Measurements from ENCODE around the gene WWOX. TPM values are rescaled to one million over a fixed set of nuclear protein-coding genes. Genes with fewer than 3 reads are reported as not detected.

Gene WWOX
- total and polyA plus RNA-seq, 3 donors from 2014 or later: 20.6 to 76.7 (median 64.1) TPM

- WGBS, 2 donors: 68 to 70% methylated on average over 5 of the region's 5 CpGs
- H3K4me1 ChIP-seq: no peaks in the 10 kb centered on the region
- H3K36me3 ChIP-seq (ENCODE audit: low read depth, missing control alignments): no peaks in the 10 kb centered on the region
- intact Hi-C loops (cut with DNase I; ENCODE audit: low total_unique reads): no loop called here
- no peak for TF ChIP-seq POLR2A (IDR thresholded peaks at IDR 0.05)
- TF ChIP-seq, protein P1, sequence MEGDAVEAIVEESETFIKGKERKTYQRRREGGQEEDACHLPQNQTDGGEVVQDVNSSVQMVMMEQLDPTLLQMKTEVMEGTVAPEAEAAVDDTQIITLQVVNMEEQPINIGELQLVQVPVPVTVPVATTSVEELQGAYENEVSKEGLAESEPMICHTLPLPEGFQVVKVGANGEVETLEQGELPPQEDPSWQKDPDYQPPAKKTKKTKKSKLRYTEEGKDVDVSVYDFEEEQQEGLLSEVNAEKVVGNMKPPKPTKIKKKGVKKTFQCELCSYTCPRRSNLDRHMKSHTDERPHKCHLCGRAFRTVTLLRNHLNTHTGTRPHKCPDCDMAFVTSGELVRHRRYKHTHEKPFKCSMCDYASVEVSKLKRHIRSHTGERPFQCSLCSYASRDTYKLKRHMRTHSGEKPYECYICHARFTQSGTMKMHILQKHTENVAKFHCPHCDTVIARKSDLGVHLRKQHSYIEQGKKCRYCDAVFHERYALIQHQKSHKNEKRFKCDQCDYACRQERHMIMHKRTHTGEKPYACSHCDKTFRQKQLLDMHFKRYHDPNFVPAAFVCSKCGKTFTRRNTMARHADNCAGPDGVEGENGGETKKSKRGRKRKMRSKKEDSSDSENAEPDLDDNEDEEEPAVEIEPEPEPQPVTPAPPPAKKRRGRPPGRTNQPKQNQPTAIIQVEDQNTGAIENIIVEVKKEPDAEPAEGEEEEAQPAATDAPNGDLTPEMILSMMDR (IDR thresholded peaks at IDR 0.05): no peak
- no peak overlapping the region for H3K27ac ChIP-seq
- no peak for DNase-seq
- H3K4me3 ChIP-seq: no peak overlapping the region
- no peaks in the 10 kb centered on the region for H3K27me3 ChIP-seq
- H3K9me3 ChIP-seq: no peaks in the 10 kb centered on the region
Measured at GRCh38 chr16:78489631-78490030, 390.2 kb downstream of the WWOX start.

DNA sequence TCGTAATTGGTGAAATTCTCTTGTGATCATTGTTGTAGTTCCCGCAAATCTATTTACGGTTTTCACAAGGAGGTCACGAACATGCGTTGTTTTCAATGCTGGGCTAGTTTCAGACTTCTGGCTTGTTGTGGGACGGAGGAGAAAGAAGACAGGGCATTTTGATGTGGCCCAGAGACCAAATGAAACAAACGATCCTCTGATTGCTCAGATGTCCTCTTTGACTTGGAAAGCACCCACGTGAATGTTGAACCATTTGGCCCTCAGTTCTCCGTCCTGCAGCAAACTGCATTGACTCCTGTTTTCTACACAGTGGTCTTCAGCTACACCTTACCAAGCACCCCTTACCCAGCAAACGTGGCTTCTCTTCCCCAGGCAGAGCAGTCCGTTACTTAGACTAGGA is 391.0 kb downstream of the WWOX start:
- WGBS, 2 donors: 80 to 89% methylated on average over 11 of the region's 11 CpGs
- no peaks in the 10 kb centered on the region for H3K27me3 ChIP-seq
- H3K4me1 ChIP-seq: no peaks in the 10 kb centered on the region
- H3K9me3 ChIP-seq: no peaks in the 10 kb centered on the region
- no peak overlapping the region for H3K27ac ChIP-seq
- DNase-seq: no peak
- no peak overlapping the region for H3K4me3 ChIP-seq
- intact Hi-C loops (cut with DNase I; ENCODE audit: low total_unique reads): no loop called here
- no peaks in the 10 kb centered on the region for H3K36me3 ChIP-seq (ENCODE audit: low read depth, missing control alignments)
- TF ChIP-seq, protein P1 (IDR thresholded peaks at IDR 0.05): no peak
- TF ChIP-seq POLR2A (IDR thresholded peaks at IDR 0.05): no peak

DNA sequence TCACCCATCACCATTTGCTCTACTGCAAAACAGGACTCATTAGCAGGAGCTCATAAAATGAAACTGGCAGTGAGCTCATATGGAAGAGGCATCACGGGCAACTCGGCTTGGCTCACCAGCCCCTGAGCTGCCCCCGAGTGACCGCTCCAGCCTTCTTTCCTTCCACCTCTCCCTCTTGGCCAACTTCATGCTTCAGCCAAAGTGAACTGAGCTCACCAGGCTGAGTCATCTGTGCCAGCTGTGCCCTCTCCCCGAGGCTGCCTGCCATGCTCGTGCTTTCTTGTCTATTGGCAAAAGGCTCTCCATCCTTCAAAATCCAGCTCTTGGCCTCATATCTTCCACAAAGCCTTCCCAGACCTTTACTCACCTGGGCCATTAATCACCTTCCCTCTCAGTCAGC is 391.4 kb downstream of the WWOX start:
- H3K36me3 ChIP-seq (ENCODE audit: low read depth, missing control alignments): no peaks in the 10 kb centered on the region
- H3K27me3 ChIP-seq: no peaks in the 10 kb centered on the region
- 86 to 98% methylated on average over 6 of the region's 6 CpGs for WGBS, 2 donors
- H3K9me3 ChIP-seq: no peaks in the 10 kb centered on the region
- no peak for TF ChIP-seq POLR2A (IDR thresholded peaks at IDR 0.05)
- TF ChIP-seq, protein P1 (IDR thresholded peaks at IDR 0.05): no peak
- intact Hi-C loops (cut with DNase I; ENCODE audit: low total_unique reads): no loop called here
- DNase-seq: no peak
- no peaks in the 10 kb centered on the region for H3K4me1 ChIP-seq
- no peak overlapping the region for H3K27ac ChIP-seq
- H3K4me3 ChIP-seq: no peak overlapping the region

DNA sequence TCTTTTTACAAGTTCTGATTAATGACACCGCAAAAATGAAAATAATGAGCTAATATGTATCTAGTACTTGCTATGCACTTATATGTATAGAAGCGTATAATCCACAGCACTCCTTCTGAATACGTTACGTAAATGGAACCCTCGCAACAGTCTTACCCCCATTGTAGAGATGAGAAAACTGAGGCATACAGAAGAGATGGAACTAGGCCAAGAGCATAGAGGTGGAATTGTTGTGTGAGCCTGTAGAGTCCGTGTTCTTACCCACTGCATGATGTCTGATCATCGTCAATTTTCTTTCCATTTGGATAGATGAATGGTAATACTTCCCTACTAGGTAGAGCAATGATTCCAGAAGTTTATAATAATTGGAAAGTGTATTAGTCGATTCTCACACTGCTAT is 394.1 kb downstream of the WWOX start:
- no peaks in the 10 kb centered on the region for H3K27me3 ChIP-seq
- intact Hi-C loops (cut with DNase I; ENCODE audit: low total_unique reads): no loop called here
- H3K27ac ChIP-seq: no peak overlapping the region
- no peaks in the 10 kb centered on the region for H3K4me1 ChIP-seq
- no peaks in the 10 kb centered on the region for H3K9me3 ChIP-seq
- no peak for DNase-seq
- no peaks in the 10 kb centered on the region for H3K36me3 ChIP-seq (ENCODE audit: low read depth, missing control alignments)
- 93 to 98% methylated on average over 8 of the region's 8 CpGs for whole genome bisulfite sequencing, 2 donors
- H3K4me3 ChIP-seq: no peak overlapping the region
- TF ChIP-seq POLR2A (IDR thresholded peaks at IDR 0.05): no peak
- TF ChIP-seq, protein P1 (IDR thresholded peaks at IDR 0.05): no peak

DNA sequence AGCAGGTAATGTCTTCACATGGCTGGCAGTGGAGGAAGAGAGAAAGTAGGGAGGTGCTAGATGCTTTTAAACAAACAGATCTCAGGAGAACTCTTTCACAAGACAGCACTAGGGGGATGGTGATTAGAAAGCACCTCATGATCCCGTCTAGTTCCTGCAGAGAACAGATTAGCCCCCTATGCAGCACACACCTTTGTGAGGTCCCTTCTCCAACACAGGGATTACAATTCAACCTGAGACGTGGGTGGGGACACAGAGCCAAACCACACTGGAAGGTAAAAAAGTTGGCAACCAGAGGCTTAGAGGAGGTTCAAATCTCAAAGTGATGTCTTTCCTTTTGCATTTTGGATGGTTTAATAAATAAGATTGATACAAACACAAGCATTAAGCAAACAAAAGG is 394.7 kb downstream of the WWOX start:
- TF ChIP-seq, protein P1 (IDR thresholded peaks at IDR 0.05): no peak
- TF ChIP-seq POLR2A (IDR thresholded peaks at IDR 0.05): no peak
- no peak for DNase-seq
- no peaks in the 10 kb centered on the region for H3K27me3 ChIP-seq
- intact Hi-C loops (cut with DNase I; ENCODE audit: low total_unique reads): no loop called here
- H3K4me3 ChIP-seq: no peak overlapping the region
- no peaks in the 10 kb centered on the region for H3K9me3 ChIP-seq
- 78 to 84% methylated on average over 2 of the region's 2 CpGs for WGBS, 2 donors
- H3K27ac ChIP-seq: no peak overlapping the region
- no peaks in the 10 kb centered on the region for H3K36me3 ChIP-seq (ENCODE audit: low read depth, missing control alignments)
- no peaks in the 10 kb centered on the region for H3K4me1 ChIP-seq
